Keratinocyte (primary cell): ENCODE data around the gene INKA2.

ENCODE experiments used
- CTCF ChIP-seq, 3 experiments: IDR thresholded peaks in 1 of 3; conservative IDR thresholded peaks in 1 of 3; optimal IDR thresholded peaks in 1 of 3; 2 replicates in 2 of 3; 3 replicates in 1 of 3; pipeline versions ENCODE3 to v1.5.1; 2011; ENCODE audit warnings: low read length in 3 of 3, mild to moderate bottlenecking in 3 of 3, moderate library complexity in 2 of 3, control low read depth in 1 of 3, inconsistent platforms in 1 of 3; ENCODE audit not compliant: insufficient read depth in 2 of 3; ENCODE audit errors: extremely low read depth in 1 of 3
- EZH2 ChIP-seq: IDR thresholded peaks from one replicate; pipeline ENCODE4 v1.6.1; 2012; ENCODE audit warnings: inconsistent platforms, mild to moderate bottlenecking, low read length, moderate library complexity

GRCh38 chr1:111751906-111752575, 12.8 kb upstream of the INKA2 start:
- TF ChIP-seq CTCF (optimal IDR thresholded peaks at IDR 0.05 in 1 of 3, IDR thresholded peaks at IDR 0.05 in 1 of 3, conservative IDR thresholded peaks at IDR 0.05 in 1 of 3; ENCODE audit: extremely low read depth in 1 of 3, insufficient read depth in 2 of 3, low read length in 3 of 3), result no peak
- no peak for TF ChIP-seq EZH2
